Stimulated activated naive B cell treated with anti-CD40 and anti-IgM and Interleukin-4, amounts not matched to agents 10 μg/mL and 1 μg/mL and 100 μg/mL, for 72 hours (primary cell): ENCODE data around the gene TACC3.

Experiments used
- ATAC-seq, 2 donors: fragments of 150-1000 bp; cut with Tn5 transposase; replicated peaks; 2 replicates each; pipeline ENCODE4 v1.10.0; 2021; ENCODE audit warnings: moderate library complexity in 1 of 2
- DNase-seq: peaks from one replicate; pipeline ENCODE4 v3.0.0; 2021
- H3K27ac Mint-ChIP-seq: one replicate; pipeline ENCODE4 v1.8.0; 2022; ENCODE audit warnings: mild to moderate bottlenecking, mixed read lengths
- H3K27me3 Mint-ChIP-seq, 2 donors: one replicate each; pipeline ENCODE4 v1.8.0; 2022; ENCODE audit warnings: mixed read lengths in 2 of 2
- H3K36me3 Mint-ChIP-seq, 2 donors: one replicate each; pipeline ENCODE4 v1.8.0; 2022; ENCODE audit warnings: mixed read lengths in 2 of 2, mild to moderate bottlenecking in 1 of 2
- H3K4me1 Mint-ChIP-seq, 2 donors: one replicate each; pipeline ENCODE4 v1.8.0; 2022; ENCODE audit warnings: mixed read lengths in 2 of 2, mild to moderate bottlenecking in 1 of 2
- H3K4me3 Mint-ChIP-seq, 2 donors: one replicate each; pipeline ENCODE4 v1.8.0; 2022; ENCODE audit warnings: mild to moderate bottlenecking in 2 of 2, mixed read lengths in 2 of 2, moderate library complexity in 1 of 2
- H3K9me3 Mint-ChIP-seq, 2 donors: one replicate each; pipeline ENCODE4 v1.8.0; 2022; ENCODE audit warnings: mixed read lengths in 2 of 2, mild to moderate bottlenecking in 1 of 2

The TACC3 gene

DNA sequence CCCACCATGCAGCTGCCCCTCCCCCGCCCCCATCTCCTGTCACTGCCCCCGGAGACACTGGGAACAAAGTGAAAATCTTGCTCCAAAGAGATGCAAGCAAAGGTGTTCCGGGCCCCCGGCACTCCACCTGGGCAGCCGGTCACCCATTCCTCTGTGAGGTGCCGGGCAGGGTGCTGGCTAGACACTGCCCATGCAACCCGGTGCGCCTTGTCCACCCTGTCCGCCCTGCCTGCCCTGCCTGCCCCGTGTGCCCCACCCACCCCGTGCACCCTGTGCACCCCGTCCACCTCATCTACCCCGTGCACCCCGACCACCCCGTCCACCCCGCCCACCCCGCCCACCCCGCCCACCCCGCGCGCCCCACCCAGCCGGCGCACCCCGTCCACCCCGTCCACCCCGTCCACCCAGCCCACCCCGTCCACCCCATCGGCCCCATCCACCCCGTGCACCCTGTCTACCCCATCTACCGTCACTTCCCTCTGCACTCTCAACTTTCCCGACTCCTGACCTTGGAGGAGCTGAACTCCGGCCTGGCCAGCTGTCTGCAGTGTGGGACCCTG is 39.9 kb downstream of the TACC3 start:
- peaks cover 6 to 23% of the 10 kb centered on the region in 2 donors for H3K4me1 Mint-ChIP-seq
- no peaks in the 10 kb centered on the region for H3K9me3 Mint-ChIP-seq
- ATAC-seq (no peak), DNase-seq (no peak)
- no peaks in the 10 kb centered on the region for H3K36me3 Mint-ChIP-seq
- peaks cover 22 to 40% of the 10 kb centered on the region in 2 donors for H3K27me3 Mint-ChIP-seq
- H3K4me3 Mint-ChIP-seq: no peak overlapping the region
- no peak overlapping the region for H3K27ac Mint-ChIP-seq

- H3K27ac Mint-ChIP-seq: no peak overlapping the region
- H3K36me3 Mint-ChIP-seq: no peaks in the 10 kb centered on the region
- H3K4me3 Mint-ChIP-seq: no peak overlapping the region
- ATAC-seq (no peak), DNase-seq (no peak)
- H3K4me1 Mint-ChIP-seq: peaks cover 6 to 23% of the 10 kb centered on the region in 2 donors
- no peaks in the 10 kb centered on the region for H3K9me3 Mint-ChIP-seq
- H3K27me3 Mint-ChIP-seq: peaks cover 22 to 40% of the 10 kb centered on the region in 2 donors
Observed at GRCh38 chr4:1762264-1763010, 41.1 kb downstream of the TACC3 start.

DNA sequence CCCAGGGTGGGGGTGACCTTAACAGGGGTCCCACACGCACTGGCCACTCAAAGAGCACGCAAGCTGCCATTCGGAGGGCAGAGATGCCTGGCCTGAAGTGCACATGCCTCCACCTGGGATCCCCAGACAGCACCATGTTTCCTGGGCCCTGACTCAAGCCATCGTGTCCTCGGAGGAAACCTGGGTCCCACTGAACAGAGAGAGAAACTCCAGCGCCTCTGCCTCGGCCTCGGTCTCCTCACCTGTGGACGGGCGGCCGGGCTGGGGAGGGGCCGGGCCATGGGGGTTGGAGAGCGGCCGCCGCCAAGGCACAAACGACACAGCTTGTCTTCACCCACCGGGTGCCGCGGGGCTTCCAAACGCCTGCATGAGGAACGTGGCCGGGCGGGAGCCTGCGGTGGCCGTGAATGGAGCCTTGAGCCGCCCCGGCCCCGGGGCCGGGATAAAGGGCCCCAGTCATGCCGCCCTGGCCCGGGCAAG is 41.8 kb downstream of the TACC3 start:
- H3K36me3 Mint-ChIP-seq: no peaks in the 10 kb centered on the region
- ATAC-seq (no peak), DNase-seq (no peak)
- no peaks in the 10 kb centered on the region for H3K9me3 Mint-ChIP-seq
- peaks cover 9 to 27% of the 10 kb centered on the region in 2 donors for H3K4me1 Mint-ChIP-seq
- H3K27ac Mint-ChIP-seq: no peak overlapping the region
- peak overlapping the region in 1 of 2 donors; percentile 19 for H3K4me3 Mint-ChIP-seq
- peaks cover 22 to 43% of the 10 kb centered on the region in 2 donors for H3K27me3 Mint-ChIP-seq

DNA sequence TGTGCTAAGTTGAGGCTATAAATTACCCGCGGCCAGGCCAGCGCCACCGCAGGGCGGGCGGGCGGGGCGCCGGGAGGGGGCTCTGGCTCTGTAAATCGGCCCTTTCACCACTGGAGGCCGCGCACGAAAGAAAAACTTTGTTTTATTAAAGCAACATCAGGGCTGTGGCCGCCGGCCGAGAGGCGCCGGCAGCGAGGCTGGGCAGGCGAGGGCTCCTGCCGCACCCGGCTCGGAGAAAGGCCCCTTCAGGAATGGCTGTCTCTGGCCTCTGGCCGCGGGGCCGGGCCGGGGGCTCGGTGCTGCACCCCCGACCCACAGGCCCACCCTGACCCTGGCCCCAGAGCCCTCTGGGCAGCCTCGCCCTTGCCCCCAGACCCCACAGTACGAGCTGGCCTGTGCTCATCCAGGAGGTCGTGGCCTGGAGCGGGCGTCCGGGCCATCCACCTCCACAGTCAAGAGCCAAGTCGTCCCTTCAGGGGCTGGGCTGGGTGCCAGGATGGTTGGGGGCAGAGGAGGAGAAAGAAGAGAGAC is 42.3 kb downstream of the TACC3 start:
- H3K9me3 Mint-ChIP-seq: no peaks in the 10 kb centered on the region
- no peak overlapping the region for H3K27ac Mint-ChIP-seq
- H3K27me3 Mint-ChIP-seq: peaks cover 25 to 48% of the 10 kb centered on the region in 2 donors
- DNase-seq (no peak), ATAC-seq (peak; percentile 12 to 29)
- H3K4me3 Mint-ChIP-seq: no peak overlapping the region
- no peaks in the 10 kb centered on the region for H3K36me3 Mint-ChIP-seq
- H3K4me1 Mint-ChIP-seq: peaks cover 13 to 32% of the 10 kb centered on the region in 2 donors

GRCh38 chr4:1764670-1765069 is 43.3 kb downstream of the TACC3 start:
- Mint-ChIP-seq H3K27me3 (peaks cover 27 to 55% of the 10 kb centered on the region in 2 donors), H3K4me3 (no peak overlapping the region), H3K4me1 (peaks cover 13 to 35% of the 10 kb centered on the region in 2 donors), H3K36me3 (no peaks in the 10 kb centered on the region), H3K9me3 (no peaks in the 10 kb centered on the region), H3K27ac (no peak overlapping the region)
- no peak for DNase-seq
- ATAC-seq: no peak

- no peak for ATAC-seq
- H3K4me3 Mint-ChIP-seq: no peak overlapping the region
Observed at GRCh38 chr4:1765409-1766072, 44.2 kb downstream of the TACC3 start.

DNA sequence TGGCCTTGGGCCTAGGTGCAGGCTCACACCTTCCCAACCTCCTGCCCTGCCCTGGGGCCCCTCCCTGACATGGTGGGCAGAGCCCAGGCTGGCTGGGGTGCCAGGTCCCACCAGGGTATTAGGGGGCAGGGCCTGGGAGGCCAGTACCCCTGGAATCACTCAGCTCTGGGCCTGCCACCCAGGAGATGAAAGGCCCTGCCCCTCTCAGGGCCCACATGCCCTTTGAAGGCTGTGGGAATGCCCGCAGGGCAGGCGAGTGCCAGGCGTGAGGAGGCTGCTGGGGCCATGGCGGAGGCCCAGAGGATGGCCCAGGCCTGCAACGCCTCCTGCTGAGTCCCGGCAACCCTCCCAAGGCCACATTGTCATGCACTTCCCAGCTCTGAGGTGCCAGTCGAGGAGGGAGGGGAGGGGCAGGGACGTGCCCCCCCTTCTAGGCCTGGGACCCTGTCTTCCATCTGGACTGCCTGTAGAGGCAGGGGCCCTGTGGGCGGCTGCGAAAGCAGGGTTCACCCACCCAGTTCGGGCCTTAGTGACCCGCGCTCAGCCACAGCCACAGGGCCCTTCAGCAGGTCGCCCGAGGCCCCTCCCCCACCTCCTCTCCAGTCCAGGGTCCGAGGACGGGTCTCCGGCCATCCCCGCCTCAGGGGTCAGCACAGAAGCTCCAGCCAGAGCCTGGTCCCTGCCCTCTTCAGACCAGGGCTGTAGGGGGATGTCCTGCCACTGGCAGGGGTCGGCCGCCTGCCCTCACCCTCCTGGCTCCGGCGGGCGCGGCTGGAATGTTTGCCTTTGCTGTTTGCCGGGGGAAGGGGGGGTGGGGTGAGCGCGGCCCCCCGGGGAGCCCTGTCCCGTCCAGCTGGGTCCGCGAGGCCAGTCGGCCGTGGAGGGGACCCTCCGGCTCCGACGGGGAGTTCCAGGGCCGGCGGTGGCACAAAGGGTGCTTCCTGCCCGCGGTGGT is 45.1 kb downstream of the TACC3 start:
- ATAC-seq (no peak), DNase-seq (no peak)
- no peaks in the 10 kb centered on the region for H3K36me3 Mint-ChIP-seq
- no peak overlapping the region for H3K4me3 Mint-ChIP-seq
- no peak overlapping the region for H3K27ac Mint-ChIP-seq
- H3K27me3 Mint-ChIP-seq: peaks cover 27 to 64% of the 10 kb centered on the region in 2 donors
- no peaks in the 10 kb centered on the region for H3K9me3 Mint-ChIP-seq
- peaks cover 11 to 38% of the 10 kb centered on the region in 2 donors for H3K4me1 Mint-ChIP-seq

More at GRCh38 chr4:1765409-1766072, 44.2 kb downstream of the TACC3 start:
- H3K27ac Mint-ChIP-seq: no peak overlapping the region
- peaks cover 27 to 57% of the 10 kb centered on the region in 2 donors for H3K27me3 Mint-ChIP-seq
- no peaks in the 10 kb centered on the region for H3K36me3 Mint-ChIP-seq
- no peak for DNase-seq
- H3K4me1 Mint-ChIP-seq: peaks cover 11 to 35% of the 10 kb centered on the region in 2 donors
- no peaks in the 10 kb centered on the region for H3K9me3 Mint-ChIP-seq

DNA sequence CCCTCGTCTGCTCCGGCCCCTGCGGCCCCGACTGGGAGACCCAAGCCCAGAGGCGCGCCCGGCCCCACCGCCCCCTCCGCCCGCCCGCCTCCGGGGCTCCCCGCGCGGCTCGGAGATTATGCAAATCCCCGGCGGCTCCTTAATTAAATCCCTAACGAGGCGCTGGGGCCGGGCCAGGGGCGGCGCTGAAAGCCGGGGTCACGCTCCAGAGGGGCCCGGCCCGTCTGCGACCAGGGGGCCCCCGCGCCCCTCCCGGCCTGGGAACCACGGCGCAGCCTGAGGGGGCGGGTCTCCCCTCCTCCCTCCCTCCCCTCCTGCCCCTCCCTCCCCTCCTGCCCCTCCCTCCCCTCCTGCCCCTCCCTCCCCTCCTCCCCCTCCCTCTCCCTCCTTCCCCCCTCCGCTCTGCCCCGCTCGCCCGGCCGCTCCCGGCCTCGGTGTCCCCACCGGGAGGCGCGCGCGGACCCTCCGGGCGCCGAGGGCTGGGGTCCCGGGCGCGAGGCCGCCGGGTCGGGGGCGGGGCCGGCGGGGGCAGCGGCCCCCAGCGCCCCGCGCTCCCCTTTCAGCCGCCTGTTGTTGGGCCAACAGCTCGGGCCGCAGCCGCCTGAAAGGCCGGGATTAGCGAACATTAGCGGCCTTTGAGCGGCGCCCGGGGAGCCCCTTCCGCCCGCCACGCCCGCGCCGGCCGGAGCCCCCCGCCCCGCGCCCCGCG is 45.9 kb downstream of the TACC3 start:
- Mint-ChIP-seq H3K36me3 (no peaks in the 10 kb centered on the region), H3K9me3 (no peaks in the 10 kb centered on the region), H3K27me3 (peaks cover 30 to 62% of the 10 kb centered on the region in 2 donors), H3K4me1 (peaks cover 11 to 45% of the 10 kb centered on the region in 2 donors), H3K4me3 (no peak overlapping the region), H3K27ac (no peak overlapping the region)
- no peak for DNase-seq
- ATAC-seq: peak; percentile 22 to 30

DNA sequence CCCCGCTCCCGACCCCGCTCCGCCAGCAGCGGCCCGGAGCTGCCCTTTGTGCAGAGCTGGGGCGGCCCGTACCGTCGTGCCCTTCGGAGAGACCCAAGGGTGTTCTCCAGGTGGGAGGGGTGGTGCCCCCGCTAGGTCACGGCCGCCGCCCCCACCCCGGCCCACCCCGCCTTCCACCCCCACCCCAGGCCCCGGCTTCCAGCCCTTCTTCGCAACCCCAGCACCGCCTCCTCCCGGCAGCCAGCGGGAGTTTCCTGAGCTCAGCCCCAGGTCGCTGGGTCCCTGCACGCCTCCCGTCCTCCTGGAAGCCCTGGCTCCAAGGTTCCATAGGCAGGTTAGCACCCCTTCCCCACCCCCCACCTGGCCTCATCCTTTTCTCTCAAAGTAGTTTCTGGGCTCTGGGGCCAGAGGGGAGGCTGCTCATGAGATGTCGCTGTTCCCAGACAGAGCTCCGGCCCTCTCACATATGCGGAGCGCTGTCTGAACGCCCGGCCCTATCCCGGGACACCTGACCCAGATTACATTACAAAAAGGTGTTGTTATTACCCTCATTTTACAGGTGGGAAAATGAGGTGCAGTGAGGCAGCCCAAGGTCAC is 46.5 kb downstream of the TACC3 start:
- Mint-ChIP-seq H3K27me3 (peaks cover 26 to 58% of the 10 kb centered on the region in 2 donors), H3K36me3 (no peaks in the 10 kb centered on the region), H3K4me1 (peaks cover 11 to 41% of the 10 kb centered on the region in 2 donors), H3K27ac (peak overlapping the region; percentile 37), H3K9me3 (no peaks in the 10 kb centered on the region), H3K4me3 (peak overlapping the region; percentile 70 to 79)
- no peak for DNase-seq
- peak; percentile 45 to 49 for ATAC-seq

DNA sequence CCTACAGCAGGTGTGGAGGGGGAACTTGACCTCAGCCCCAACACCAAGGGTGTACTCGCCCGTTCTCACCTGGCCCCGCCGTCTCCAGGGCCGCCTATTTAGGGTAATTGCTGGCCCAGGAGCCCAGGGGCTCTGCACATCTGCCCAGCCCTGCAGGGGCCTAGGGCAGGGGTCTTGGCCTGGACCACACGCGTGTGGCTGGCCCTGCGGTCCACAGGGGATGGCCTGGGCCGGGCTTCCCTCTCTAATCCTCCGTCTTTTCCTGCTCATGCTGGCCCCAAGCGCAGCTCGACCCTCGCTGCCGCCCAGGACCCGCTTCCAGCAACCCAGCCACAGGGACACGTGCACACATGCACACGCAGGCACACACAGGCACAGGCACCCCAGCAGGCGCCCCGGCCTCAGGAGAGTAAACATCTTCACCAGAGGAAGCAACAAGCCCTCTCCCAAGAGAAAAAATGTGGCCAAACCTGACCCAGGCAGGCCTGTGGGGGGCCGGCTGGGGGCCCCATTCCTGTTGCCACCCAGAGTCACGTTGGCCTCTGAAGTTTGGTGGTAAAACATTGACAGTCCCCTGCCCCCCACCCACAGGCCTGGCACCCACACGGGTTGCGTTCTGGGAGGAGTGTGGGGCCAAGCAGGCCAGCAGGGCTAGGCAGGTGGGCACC is 47.2 kb downstream of the TACC3 start:
- Mint-ChIP-seq H3K27ac (no peak overlapping the region), H3K4me1 (peaks cover 11 to 41% of the 10 kb centered on the region in 2 donors), H3K9me3 (no peaks in the 10 kb centered on the region), H3K36me3 (no peaks in the 10 kb centered on the region), H3K27me3 (peaks cover 25 to 60% of the 10 kb centered on the region in 2 donors), H3K4me3 (peak overlapping the region; percentile 70 to 79)
- DNase-seq (no peak), ATAC-seq (no peak)

- Mint-ChIP-seq H3K9me3 (no peaks in the 10 kb centered on the region), H3K4me3 (no peak overlapping the region), H3K27me3 (peaks cover 31 to 60% of the 10 kb centered on the region in 2 donors), H3K4me1 (peaks cover 9 to 35% of the 10 kb centered on the region in 2 donors), H3K27ac (no peak overlapping the region), H3K36me3 (no peaks in the 10 kb centered on the region)
- DNase-seq (no peak), ATAC-seq (no peak)
Observed at GRCh38 chr4:1769692-1770091, 48.4 kb downstream of the TACC3 start.

- H3K4me1 Mint-ChIP-seq: peaks cover 7 to 31% of the 10 kb centered on the region in 2 donors
- ATAC-seq: no peak
- no peak overlapping the region for H3K27ac Mint-ChIP-seq
- H3K27me3 Mint-ChIP-seq: peaks cover 26 to 55% of the 10 kb centered on the region in 2 donors
- no peak overlapping the region for H3K4me3 Mint-ChIP-seq
- H3K36me3 Mint-ChIP-seq: no peaks in the 10 kb centered on the region
- no peaks in the 10 kb centered on the region for H3K9me3 Mint-ChIP-seq
- DNase-seq: no peak
Observed at GRCh38 chr4:1770245-1770644, 48.9 kb downstream of the TACC3 start.
